ENCODE data around the gene PITHD1. TPM values are rescaled to one million over a fixed set of nuclear protein-coding genes. Genes with fewer than 3 reads are reported as not detected.
"Not testable (repeated sequence)": the region's sequence is repeated elsewhere in the genome, so short reads cannot be mapped to it uniquely, and the experiment has no call there.

PITHD1 gene
- total RNA-seq, 2 donors from 2014 or later = 30.3 to 39.6 TPM

GRCh38 chr1:23824711-23825075 lies 46.5 kb downstream of the PITHD1 start:
- H3K27ac ChIP-seq = peak overlapping the region; percentile 95 to 99
- TF ChIP-seq CTCF (IDR thresholded peaks at IDR 0.05) = no peak
- peak overlapping the region; percentile 97 to 99 for H3K4me3 ChIP-seq
- H3K4me1 ChIP-seq = peaks cover 0 to 9% of the 10 kb centered on the region in 2 donors
- no peak for DNase-seq (ENCODE audit: low spot score)
- no peaks in the 10 kb centered on the region for H3K27me3 ChIP-seq
- peaks cover under 1% of the 10 kb centered on the region for H3K36me3 ChIP-seq
- H3K9me3 ChIP-seq = no peaks in the 10 kb centered on the region

GRCh38 chr1:23825076-23825761 lies 47.0 kb downstream of the PITHD1 start, which contains the start of gene HMGCL:
Gene HMGCL, minus strand, starts transcription at chr1:23825429. Its CDS starts 14 bp downstream, at chr1:23825415.
- Histone ChIP-seq H3K4me1 (peaks cover 0 to 9% of the 10 kb centered on the region in 2 donors), H3K27me3 (no peaks in the 10 kb centered on the region), H3K27ac (peak within 1 kb of the TSS; percentile 95 to 99), H3K4me3 (peak within 1 kb of the TSS; percentile 97 to 99), H3K36me3 (no peaks in the 10 kb centered on the region), H3K9me3 (no peaks in the 10 kb centered on the region)
- peak; percentile 89 for DNase-seq (ENCODE audit: low spot score)
- TF ChIP-seq CTCF (IDR thresholded peaks at IDR 0.05) = peak in 1 of 2 donors; percentile 13

GRCh38 chr1:23825762-23826522 lies 47.7 kb downstream of the PITHD1 start:
- Histone ChIP-seq H3K27me3 (no peaks in the 10 kb centered on the region), H3K9me3 (no peaks in the 10 kb centered on the region), H3K36me3 (no peaks in the 10 kb centered on the region), H3K4me3 (peak overlapping the region; percentile 97 to 99), H3K27ac (peak overlapping the region; percentile 95 to 99), H3K4me1 (peaks cover 0 to 9% of the 10 kb centered on the region in 2 donors)
- TF ChIP-seq CTCF (IDR thresholded peaks at IDR 0.05) = no peak
- DNase-seq (ENCODE audit: low spot score) = no peak

- not testable (repeated sequence) for H3K27me3 ChIP-seq; H3K36me3 ChIP-seq; H3K27ac ChIP-seq; DNase-seq (ENCODE audit: low spot score); H3K4me3 ChIP-seq; H3K9me3 ChIP-seq; H3K4me1 ChIP-seq
Measured at GRCh38 chr1:23826590-23826989, 48.4 kb downstream of the PITHD1 start.

GRCh38 chr1:23827717-23828116 lies 49.5 kb downstream of the PITHD1 start:
- Histone ChIP-seq H3K27ac (no peak overlapping the region), H3K36me3 (no peaks in the 10 kb centered on the region), H3K9me3 (no peaks in the 10 kb centered on the region), H3K27me3 (no peaks in the 10 kb centered on the region), H3K4me3 (no peak overlapping the region), H3K4me1 (peaks cover 0 to 9% of the 10 kb centered on the region in 2 donors)
- no peak for TF ChIP-seq CTCF (IDR thresholded peaks at IDR 0.05)
- no peak for DNase-seq (ENCODE audit: low spot score)

- not testable (repeated sequence) for H3K4me3 ChIP-seq; H3K27me3 ChIP-seq; DNase-seq (ENCODE audit: low spot score); H3K4me1 ChIP-seq; H3K27ac ChIP-seq; H3K9me3 ChIP-seq; H3K36me3 ChIP-seq
Measured at GRCh38 chr1:23834156-23834555, 55.9 kb downstream of the PITHD1 start.
